Caco-2 (cell line): ENCODE data around the gene PRDM13. TPM values are rescaled to one million over a fixed set of nuclear protein-coding genes. Genes with fewer than 3 reads are reported as not detected.

ENCODE experiments used
- BruUV-seq: library from RNA; stranded (reverse); fragments of 400-500 nt; replicated peaks from 2 replicates; lab custom pipeline; 2021; lab: Mats Ljungman, UMichigan
- CTCF ChIA-PET: fragments of 300-600 bp; sonication (Branson Sonifier 250); formaldehyde crosslinking; loops from one replicate; lab custom pipeline; 2022; ENCODE audit warnings: antibody characterized with exemption; lab: Charles Lee
- POLR2A ChIA-PET: fragments of 300-600 bp; sonication (Branson Sonifier 250); formaldehyde crosslinking; loops from one replicate; lab custom pipeline; 2022; ENCODE audit warnings: antibody characterized with exemption; lab: Charles Lee
- DNase-seq, 2 experiments: peaks; one replicate each; pipeline versions ENCODE4 v3.0.0 to v3.0.0-alpha.2; 2020 to 2022
- H3K27me3 ChIP-seq: replicated peaks from 2 replicates; pipeline ENCODE4 v1.6.0; 2011; ENCODE audit warnings: low read length; ENCODE audit not compliant: control insufficient read depth, insufficient read depth
- H3K36me3 ChIP-seq: 2 replicates; pipeline ENCODE4 v1.5.1; 2011; ENCODE audit warnings: low read length; ENCODE audit not compliant: control insufficient read depth, insufficient read depth
- H3K4me1 ChIP-seq: fragments of 250-450 bp; sonication (Bioruptor Pico); 2 replicates; pipeline ENCODE4 v1.5.1; 2020; ENCODE audit warnings: mild to moderate bottlenecking
- H3K4me3 ChIP-seq: 2 replicates; pipeline ENCODE4 v1.5.1; 2011; ENCODE audit warnings: low read depth, mild to moderate bottlenecking, control low read depth, low read length
- H3K9me3 ChIP-seq: fragments of 250-450 bp; sonication (Bioruptor Pico); 2 replicates; pipeline ENCODE4 v1.5.1; 2020; ENCODE audit warnings: mild to moderate bottlenecking, moderate library complexity
- H3K27ac Mint-ChIP-seq: one replicate; pipeline ENCODE4 v1.8.0; 2022; ENCODE audit warnings: mixed read lengths; ENCODE audit not compliant: unreplicated experiment
- H3K27me3 Mint-ChIP-seq: one replicate; pipeline ENCODE4 v1.8.0; 2022; ENCODE audit warnings: mixed read lengths; ENCODE audit not compliant: insufficient read depth, unreplicated experiment
- H3K36me3 Mint-ChIP-seq: one replicate; pipeline ENCODE4 v1.8.0; 2022; ENCODE audit warnings: mild to moderate bottlenecking, mixed read lengths; ENCODE audit not compliant: insufficient read depth, unreplicated experiment
- H3K4me1 Mint-ChIP-seq: one replicate; pipeline ENCODE4 v1.8.0; 2022; ENCODE audit warnings: low read depth, mixed read lengths; ENCODE audit not compliant: unreplicated experiment
- H3K4me3 Mint-ChIP-seq: one replicate; pipeline ENCODE4 v1.8.0; 2022; ENCODE audit warnings: mild to moderate bottlenecking, moderate library complexity, mixed read lengths; ENCODE audit not compliant: unreplicated experiment
- H3K9me3 Mint-ChIP-seq: one replicate; pipeline ENCODE4 v1.8.0; 2022; ENCODE audit warnings: mixed read lengths; ENCODE audit not compliant: unreplicated experiment
- intact Hi-C: fragments of 100-400 bp; cut with micrococcal nuclease; formaldehyde crosslinking; loops from one replicate; pipeline ENCODE4 v1.10.0; 2022; ENCODE audit not compliant: unreplicated experiment
- total RNA-seq: library from RNA; stranded (reverse); gene quantifications from 2 replicates; pipeline ENCODE4 v1.2.3, GENCODE V29; 2022
- TF ChIP-seq, protein P1 (sequence below), 2 experiments: fragments of 200-600 bp in 1 of 2; IDR thresholded peaks; 1 replicate in 1 of 2; 2 replicates in 1 of 2; pipeline versions ENCODE4 v1.5.1 to v1.8.0; 2011 to 2022; ENCODE audit warnings: antibody characterized with exemption in 1 of 2, control low read depth in 1 of 2, inconsistent platforms in 1 of 2, low read depth in 1 of 2, low read length in 1 of 2, mild to moderate bottlenecking in 1 of 2, moderate library complexity in 1 of 2; ENCODE audit not compliant: insufficient read depth in 1 of 2, severe bottlenecking in 1 of 2, unreplicated experiment in 1 of 2

Gene PRDM13
- total RNA-seq, 1 experiment from 2014 or later = 0.41 TPM

DNA sequence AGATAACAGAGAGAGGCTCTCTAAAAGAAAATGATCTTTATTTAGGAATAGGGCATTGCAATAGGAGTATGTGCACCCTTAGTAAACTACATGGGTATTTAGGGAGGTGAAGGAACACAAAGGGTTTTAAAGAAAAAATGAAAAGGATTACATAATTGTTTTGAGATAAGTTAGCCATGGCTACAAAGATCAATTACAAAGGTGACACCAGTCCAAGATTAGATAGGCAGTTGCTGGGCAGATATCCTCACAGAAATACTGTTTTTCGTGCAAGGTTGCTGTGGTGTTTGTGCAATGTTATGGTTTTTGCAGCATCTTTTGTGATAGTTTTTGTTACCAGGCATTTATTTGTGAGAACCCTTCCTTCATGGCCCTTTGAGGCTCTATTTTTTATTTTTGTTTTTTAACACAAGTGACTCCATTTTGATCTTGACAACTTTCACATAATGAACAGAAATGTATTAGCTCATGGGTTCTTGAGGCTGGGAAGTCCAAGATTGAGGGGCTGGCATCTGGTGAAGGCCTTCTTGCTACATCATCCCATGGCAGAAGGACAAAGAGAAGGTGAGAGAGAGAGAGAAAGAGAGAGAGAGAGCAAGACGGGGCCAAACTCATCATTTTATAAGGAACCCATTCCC, 32.5 kb upstream of the PRDM13 start:
- DNase-seq = no peak

DNA sequence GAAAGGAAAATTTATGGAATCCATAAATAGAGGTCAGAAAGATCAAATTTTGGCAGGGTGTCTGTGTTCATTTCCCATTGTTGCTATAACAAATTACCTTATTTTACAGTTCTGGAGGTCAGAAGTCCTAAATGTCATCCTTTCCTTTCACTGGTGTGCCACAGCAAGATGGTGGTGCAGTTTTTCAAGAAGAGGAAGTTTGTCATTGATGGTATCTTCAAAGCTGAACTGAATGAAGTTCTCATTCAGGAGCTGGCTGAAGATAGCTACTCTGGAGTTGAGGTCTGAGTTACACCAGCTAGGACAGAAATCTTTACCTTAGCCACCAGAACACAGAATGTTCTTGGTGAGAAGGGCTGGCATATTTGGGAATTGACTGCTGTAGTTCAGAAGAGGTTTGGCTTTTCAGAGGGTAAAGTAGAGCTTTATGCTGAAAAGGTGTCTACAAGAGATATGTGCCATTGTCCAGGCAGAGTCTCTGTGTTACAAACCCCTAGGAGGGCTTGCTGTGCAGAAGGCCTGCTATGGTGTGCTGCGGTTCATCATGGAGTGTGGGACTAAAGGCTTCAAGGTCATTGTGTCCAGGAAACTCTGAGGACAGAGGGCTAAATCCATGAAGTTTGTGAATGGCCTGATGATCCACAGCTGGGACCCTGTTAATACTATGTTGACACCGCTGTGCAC, 30.9 kb upstream of the PRDM13 start:
- H3K36me3 ChIP-seq = no peaks in the 10 kb centered on the region
- peaks cover 8% of the 10 kb centered on the region for H3K27me3 Mint-ChIP-seq
- no TSS peak for BruUV-seq

More for the DNA sequence above, 32.5 kb upstream of the PRDM13 start:
- no peaks in the 10 kb centered on the region for H3K27me3 ChIP-seq
- no peaks in the 10 kb centered on the region for H3K9me3 ChIP-seq
- H3K4me3 ChIP-seq = no peak overlapping the region
- POLR2A ChIA-PET = no interaction called here
- H3K36me3 ChIP-seq = no peaks in the 10 kb centered on the region
- H3K27me3 Mint-ChIP-seq = peaks cover 3% of the 10 kb centered on the region
- no peaks in the 10 kb centered on the region for H3K9me3 Mint-ChIP-seq
- H3K4me1 Mint-ChIP-seq = no peaks in the 10 kb centered on the region
- H3K4me3 Mint-ChIP-seq = no peak overlapping the region
- CTCF ChIA-PET = no interaction called here
- TF ChIP-seq, protein P1, sequence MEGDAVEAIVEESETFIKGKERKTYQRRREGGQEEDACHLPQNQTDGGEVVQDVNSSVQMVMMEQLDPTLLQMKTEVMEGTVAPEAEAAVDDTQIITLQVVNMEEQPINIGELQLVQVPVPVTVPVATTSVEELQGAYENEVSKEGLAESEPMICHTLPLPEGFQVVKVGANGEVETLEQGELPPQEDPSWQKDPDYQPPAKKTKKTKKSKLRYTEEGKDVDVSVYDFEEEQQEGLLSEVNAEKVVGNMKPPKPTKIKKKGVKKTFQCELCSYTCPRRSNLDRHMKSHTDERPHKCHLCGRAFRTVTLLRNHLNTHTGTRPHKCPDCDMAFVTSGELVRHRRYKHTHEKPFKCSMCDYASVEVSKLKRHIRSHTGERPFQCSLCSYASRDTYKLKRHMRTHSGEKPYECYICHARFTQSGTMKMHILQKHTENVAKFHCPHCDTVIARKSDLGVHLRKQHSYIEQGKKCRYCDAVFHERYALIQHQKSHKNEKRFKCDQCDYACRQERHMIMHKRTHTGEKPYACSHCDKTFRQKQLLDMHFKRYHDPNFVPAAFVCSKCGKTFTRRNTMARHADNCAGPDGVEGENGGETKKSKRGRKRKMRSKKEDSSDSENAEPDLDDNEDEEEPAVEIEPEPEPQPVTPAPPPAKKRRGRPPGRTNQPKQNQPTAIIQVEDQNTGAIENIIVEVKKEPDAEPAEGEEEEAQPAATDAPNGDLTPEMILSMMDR (IDR thresholded peaks at IDR 0.05; ENCODE audit: insufficient read depth in 1 of 2, low read depth in 1 of 2, low read length in 1 of 2, severe bottlenecking in 1 of 2, unreplicated experiment in 1 of 2) = no peak
- H3K36me3 Mint-ChIP-seq = no peaks in the 10 kb centered on the region
- H3K27ac Mint-ChIP-seq = no peak overlapping the region
- no peaks in the 10 kb centered on the region for H3K4me1 ChIP-seq
- no TSS peak for BruUV-seq
- intact Hi-C loops = no loop called here

DNA sequence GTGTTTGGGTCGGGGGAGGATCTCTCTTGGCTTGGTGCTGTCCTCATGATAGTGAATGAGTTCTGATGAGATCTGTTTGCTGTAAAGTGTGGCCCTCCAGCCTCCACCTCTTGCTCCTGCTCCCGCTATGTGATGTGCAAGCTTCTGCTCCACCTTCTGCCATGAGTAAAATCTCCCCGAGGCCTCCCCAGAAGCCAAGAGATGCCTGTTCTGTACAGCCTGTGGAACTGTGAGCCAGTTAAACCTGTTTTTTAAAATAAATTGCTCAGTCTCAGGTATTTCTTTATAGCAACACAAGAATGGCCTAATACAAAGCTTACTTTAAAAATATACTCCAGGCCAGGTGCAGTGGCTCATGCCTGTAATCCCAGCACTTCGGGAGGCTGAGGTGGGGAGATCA, 26.9 kb upstream of the PRDM13 start:
- no peaks in the 10 kb centered on the region for H3K9me3 ChIP-seq
- H3K36me3 ChIP-seq = no peaks in the 10 kb centered on the region
- Mint-ChIP-seq H3K36me3 (no peaks in the 10 kb centered on the region), H3K27me3 (peaks cover 12% of the 10 kb centered on the region), H3K9me3 (no peaks in the 10 kb centered on the region), H3K4me3 (no peak overlapping the region), H3K4me1 (no peaks in the 10 kb centered on the region), H3K27ac (no peak overlapping the region)
- TF ChIP-seq, protein P1 (IDR thresholded peaks at IDR 0.05; ENCODE audit: insufficient read depth in 1 of 2, low read depth in 1 of 2, low read length in 1 of 2, severe bottlenecking in 1 of 2, unreplicated experiment in 1 of 2) = no peak
- no peak for DNase-seq
- no TSS peak for BruUV-seq
- ChIA-PET POLR2A (no interaction called here), CTCF (no interaction called here)
- H3K27me3 ChIP-seq = no peaks in the 10 kb centered on the region
- H3K4me3 ChIP-seq = no peak overlapping the region
- intact Hi-C loops = no loop called here
- H3K4me1 ChIP-seq = no peaks in the 10 kb centered on the region

More for the DNA sequence above, 30.9 kb upstream of the PRDM13 start:
- no peak overlapping the region for H3K4me3 Mint-ChIP-seq
- DNase-seq = no peak
- no peaks in the 10 kb centered on the region for H3K4me1 Mint-ChIP-seq
- TF ChIP-seq, protein P1 (IDR thresholded peaks at IDR 0.05; ENCODE audit: insufficient read depth in 1 of 2, low read depth in 1 of 2, low read length in 1 of 2, severe bottlenecking in 1 of 2, unreplicated experiment in 1 of 2) = no peak
- Histone ChIP-seq H3K9me3 (no peaks in the 10 kb centered on the region), H3K4me1 (no peaks in the 10 kb centered on the region), H3K4me3 (no peak overlapping the region), H3K27me3 (no peaks in the 10 kb centered on the region)
- H3K27ac Mint-ChIP-seq = no peak overlapping the region
- CTCF ChIA-PET = no interaction called here
- H3K36me3 Mint-ChIP-seq = no peaks in the 10 kb centered on the region
- POLR2A ChIA-PET = no interaction called here
- intact Hi-C loops = no loop called here
- no peaks in the 10 kb centered on the region for H3K9me3 Mint-ChIP-seq
